HCT116 (cell line): Measurements from ENCODE around the gene ORM1. TPM values are rescaled to one million over a fixed set of nuclear protein-coding genes. Genes with fewer than 3 reads are reported as not detected.

Experiments
- ATAC-seq: fragments of 200-7000 bp; cut with Tn5 transposase; 2 replicates; pipeline ENCODE4 v1.9.1; 2020; ENCODE audit warnings: mild to moderate bottlenecking, moderate library complexity
- BruUV-seq: library from RNA; stranded (reverse); fragments of 400-500 nt; replicated peaks from 2 replicates; lab custom pipeline; 2021; lab: Mats Ljungman, UMichigan
- CTCF ChIA-PET: fragments of 300-600 bp; sonication (Branson Sonifier 250); formaldehyde crosslinking; loops from one replicate; lab custom pipeline; 2021; ENCODE audit warnings: antibody characterized with exemption; lab: Charles Lee
- POLR2A ChIA-PET: fragments of 300-600, 350-600 bp; sonication (Branson Sonifier 250); formaldehyde crosslinking; loops from one replicate; lab custom pipeline; 2021; ENCODE audit warnings: antibody characterized with exemption; lab: Charles Lee
- RAD21 ChIA-PET, 2 experiments: fragments of 300-600 bp; sonication (Branson Sonifier 250); formaldehyde crosslinking; loops; one replicate each; lab custom pipeline; 2023; ENCODE audit warnings: low total read pairs in 2 of 2; ENCODE audit not compliant: uncharacterized antibody in 2 of 2, unreplicated experiment in 2 of 2, low non-redundant PET in 1 of 2; lab: Charles Lee
- DNase-seq: peaks from one replicate; pipeline ENCODE4 v3.0.0-alpha.2; 2010; ENCODE audit warnings: low read depth, low spot score
- H2AFZ ChIP-seq: fragments of 200-600 bp; shearing (Covaris generic), sonication (generic); 2 replicates; pipeline ENCODE4 v1.6.1; 2017; ENCODE audit warnings: low read depth, mixed run types, mixed read lengths, antibody characterized with exemption, low read length; ENCODE audit not compliant: poor library complexity, severe bottlenecking
- H3K27ac ChIP-seq: 2 replicates; pipeline ENCODE4 v1.5.1; 2012; ENCODE audit warnings: low read depth, low read length
- H3K27me3 ChIP-seq: fragments of 200-600 bp; sonication (generic); 2 replicates; pipeline ENCODE4 v1.6.1; 2016; ENCODE audit warnings: mixed run types, low read length, mixed read lengths; ENCODE audit not compliant: insufficient read depth
- H3K36me3 ChIP-seq, 2 experiments: fragments of 200-500 bp in 1 of 2; fragments of 200-600 bp in 1 of 2; sonication (Bioruptor generic) in 1 of 2; sonication (generic) in 1 of 2; 2 replicates each; pipeline versions ENCODE4 v1.5.1 to v1.6.1; 2014 to 2016; ENCODE audit warnings: low read length in 2 of 2, inconsistent platforms in 1 of 2, mixed read lengths in 1 of 2, mixed run types in 1 of 2; ENCODE audit not compliant: insufficient read depth in 2 of 2, control insufficient read depth in 1 of 2
- H3K4me1 ChIP-seq, 2 experiments: fragments of 200-600 bp in 1 of 2; sonication (generic) in 1 of 2; 2 replicates each; pipeline versions ENCODE4 v1.5.1 to v1.6.1; 2012 to 2017; ENCODE audit warnings: low read length in 2 of 2, inconsistent platforms in 1 of 2, mild to moderate bottlenecking in 1 of 2, mixed read lengths in 1 of 2, mixed run types in 1 of 2, moderate library complexity in 1 of 2; ENCODE audit not compliant: insufficient read depth in 2 of 2, control insufficient read depth in 1 of 2
- H3K4me2 ChIP-seq: fragments of 200-600 bp; sonication (generic); 2 replicates; pipeline ENCODE4 v1.6.1; 2017; ENCODE audit warnings: mixed run types, low read length, mixed read lengths
- H3K4me3 ChIP-seq, 2 experiments: fragments of 200-600 bp in 1 of 2; sonication (generic) in 1 of 2; replicated peaks in 1 of 2; 2 replicates each; pipeline ENCODE4 v1.5.1; 2011 to 2016; ENCODE audit warnings: low read length in 2 of 2, control low read depth in 1 of 2, low read depth in 1 of 2, mild to moderate bottlenecking in 1 of 2, mixed read lengths in 1 of 2, mixed run types in 1 of 2
- H3K79me2 ChIP-seq: fragments of 200-600 bp; sonication (generic); 2 replicates; pipeline ENCODE4 v1.6.1; 2017; ENCODE audit warnings: mild to moderate bottlenecking, mixed run types, low read length, moderate library complexity, mixed read lengths; ENCODE audit not compliant: insufficient read depth
- H3K9ac ChIP-seq: fragments of 200-600 bp; sonication (generic); 2 replicates; pipeline ENCODE4 v1.6.1; 2016; ENCODE audit warnings: low read length, mixed read lengths
- H3K9me2 ChIP-seq: fragments of 200-600 bp; sonication (generic), shearing (Covaris generic); 2 replicates; pipeline ENCODE4 v1.6.1; 2017; ENCODE audit warnings: mixed run types, mild to moderate bottlenecking, moderate library complexity; ENCODE audit not compliant: insufficient read depth
- H3K9me3 ChIP-seq, 2 experiments: fragments of 200-500 bp in 1 of 2; fragments of 200-600 bp in 1 of 2; sonication (Bioruptor generic) in 1 of 2; sonication (generic) in 1 of 2; 2 replicates each; pipeline ENCODE4 v1.6.1; 2014 to 2017; ENCODE audit warnings: low read length in 2 of 2, mixed read lengths in 2 of 2, inconsistent platforms in 1 of 2, low read depth in 1 of 2, mild to moderate bottlenecking in 1 of 2, mixed run types in 1 of 2, moderate library complexity in 1 of 2; ENCODE audit not compliant: control insufficient read depth in 1 of 2, insufficient read depth in 1 of 2
- H4K20me1 ChIP-seq: fragments of 200-600 bp; sonication (generic), shearing (Covaris generic); 2 replicates; pipeline ENCODE4 v1.6.1; 2017; ENCODE audit warnings: mixed run types, mild to moderate bottlenecking, moderate library complexity; ENCODE audit not compliant: insufficient read depth
- ATF3 ChIP-seq: IDR thresholded peaks from 2 replicates; pipeline ENCODE4 v1.6.1; 2012
- CBX3 ChIP-seq: IDR thresholded peaks from 2 replicates; pipeline ENCODE4 v1.6.1; 2012; ENCODE audit warnings: low read depth
- CTCF ChIP-seq, 3 experiments: fragments of 200-600 bp in 1 of 3; sonication (generic) in 1 of 3; IDR thresholded peaks in 2 of 3; conservative IDR thresholded peaks in 1 of 3; 2 replicates each; pipeline ENCODE4 v1.5.1; 2012 to 2017; ENCODE audit warnings: low read depth in 2 of 3, low read length in 2 of 3, antibody characterized with exemption in 1 of 3, borderline replicate concordance in 1 of 3, control low read depth in 1 of 3, mild to moderate bottlenecking in 1 of 3, mixed read lengths in 1 of 3, mixed run types in 1 of 3, moderate library complexity in 1 of 3; ENCODE audit not compliant: insufficient read depth in 1 of 3
- EGR1 ChIP-seq: IDR thresholded peaks from 2 replicates; pipeline ENCODE4 v1.6.1; 2012; ENCODE audit warnings: low read depth
- ELF1 ChIP-seq: IDR thresholded peaks from 2 replicates; pipeline ENCODE4 v1.6.1; 2012; ENCODE audit warnings: low read depth, borderline replicate concordance
- EZH2 ChIP-seq: fragments of 200-600 bp; sonication (generic); IDR thresholded peaks from 2 replicates; pipeline ENCODE4 v1.6.1; 2017; ENCODE audit warnings: antibody characterized with exemption, mixed run types
- MAX ChIP-seq: IDR thresholded peaks from 2 replicates; pipeline ENCODE4 v1.6.1; 2012
- POLR2AphosphoS5 ChIP-seq: IDR thresholded peaks from 2 replicates; pipeline ENCODE4 v1.6.1; 2011; ENCODE audit warnings: mild to moderate bottlenecking, low read depth, low read length, moderate library complexity
- RAD21 ChIP-seq: IDR thresholded peaks from 2 replicates; pipeline ENCODE4 v1.6.1; 2012; ENCODE audit warnings: low read depth, mild to moderate bottlenecking
- REST ChIP-seq: IDR thresholded peaks from 2 replicates; pipeline ENCODE4 v1.6.1; 2012; ENCODE audit warnings: low read depth
- SIN3A ChIP-seq: IDR thresholded peaks from 2 replicates; pipeline ENCODE4 v1.6.1; 2012; ENCODE audit warnings: low read depth
- SRF ChIP-seq: IDR thresholded peaks from 2 replicates; pipeline ENCODE4 v1.6.1; 2012; ENCODE audit warnings: low read depth
- TCF7L2 ChIP-seq: IDR thresholded peaks from 2 replicates; pipeline ENCODE4 v1.7.0; 2011; ENCODE audit warnings: borderline replicate concordance, inconsistent platforms; ENCODE audit not compliant: insufficient read depth, insufficient read length; ENCODE audit errors: extremely low read depth
- YY1 ChIP-seq: IDR thresholded peaks from 2 replicates; pipeline ENCODE4 v1.6.1; 2011; ENCODE audit warnings: low read length, low read depth, moderate library complexity, mild to moderate bottlenecking; ENCODE audit not compliant: insufficient replicate concordance; ENCODE audit errors: extremely low read depth
- ZFX ChIP-seq: fragments of 450-650 bp; IDR thresholded peaks from 2 replicates; pipeline ENCODE4 v1.6.1; 2017
- ZNF274 ChIP-seq: fragments of 200-500 bp; sonication (Bioruptor generic); IDR thresholded peaks from 2 replicates; pipeline ENCODE4 v1.6.1; 2014; ENCODE audit warnings: mild to moderate bottlenecking, low read depth, low read length, inconsistent platforms
- intact Hi-C: fragments of 100-400 bp; cut with micrococcal nuclease; formaldehyde crosslinking; loops from 2 replicates; pipeline ENCODE4 v1.10.0; 2022
- total RNA-seq: library from RNA; stranded (reverse); gene quantifications from one replicate; pipeline ENCODE4 v1.2.1, GENCODE V29; 2021; ENCODE audit not compliant: unreplicated experiment

Gene ORM1
- total RNA-seq, 1 experiment from 2014 or later, result 5.6 TPM

GRCh38 chr9:114344188-114344566, 21.3 kb downstream of the ORM1 start (continued):
- TF ChIP-seq CTCF (IDR thresholded peaks at IDR 0.05 in 2 of 3, conservative IDR thresholded peaks at IDR 0.05 in 1 of 3; ENCODE audit: borderline replicate concordance in 1 of 3, insufficient read depth in 1 of 3, low read depth in 2 of 3, low read length in 2 of 3) (no peak), YY1 (no peak), SRF (no peak), CBX3 (no peak), RAD21 (no peak), SIN3A (no peak), ZNF274 (no peak), EZH2 (no peak), EGR1 (no peak)

- Histone ChIP-seq H3K9ac (no peak overlapping the region), H3K36me3 (peaks cover 0 to 2% of the 10 kb centered on the region in 2 experiments; a peak in 1 of 4 replicates), H3K27ac (no peak overlapping the region), H3K4me2 (no peak overlapping the region), H3K27me3 (no peaks in the 10 kb centered on the region), H4K20me1 (no peaks in the 10 kb centered on the region), H3K79me2 (no peaks in the 10 kb centered on the region), H3K9me3 (no peaks in the 10 kb centered on the region), H3K4me3 (no peak overlapping the region), H3K4me1 (peaks cover 11 to 14% of the 10 kb centered on the region in 2 experiments; a peak in 3 of 4 replicates), H3K9me2 (no peaks in the 10 kb centered on the region), H2AFZ (no peak overlapping the region)
- no peak for ATAC-seq
- RAD21 ChIA-PET, result no interaction called here
- BruUV-seq, result no TSS peak
- DNase-seq, result no peak
- CTCF ChIA-PET, result no interaction called here
- intact Hi-C loops, result no loop called here
- POLR2A ChIA-PET, result no interaction called here
- TF ChIP-seq CTCF (IDR thresholded peaks at IDR 0.05 in 2 of 3, conservative IDR thresholded peaks at IDR 0.05 in 1 of 3; ENCODE audit: borderline replicate concordance in 1 of 3, insufficient read depth in 1 of 3, low read depth in 2 of 3, low read length in 2 of 3) (no peak), YY1 (no peak), SIN3A (no peak), ZFX (no peak), ZNF274 (no peak), REST (no peak), RAD21 (no peak), SRF (no peak), EZH2 (no peak), POLR2AphosphoS5 (no peak), ATF3 (no peak), ELF1 (no peak), CBX3 (no peak), TCF7L2 (no peak), MAX (no peak)
Observed at GRCh38 chr9:114344692-114345091, 21.8 kb downstream of the ORM1 start.
